Measurements from ENCODE around the gene GABRB1. TPM values are rescaled to one million over a fixed set of nuclear protein-coding genes. Genes with fewer than 3 reads are reported as not detected.

Gene GABRB1
- total RNA-seq (2014; rRNA removed; shearing (Covaris generic)) (not detected in 2 replicates), polyA plus RNA-seq (2016; fragmentation: Nextera tagmentation; extraction: Ambion mirVana) (not detected in 2 replicates)

DNA sequence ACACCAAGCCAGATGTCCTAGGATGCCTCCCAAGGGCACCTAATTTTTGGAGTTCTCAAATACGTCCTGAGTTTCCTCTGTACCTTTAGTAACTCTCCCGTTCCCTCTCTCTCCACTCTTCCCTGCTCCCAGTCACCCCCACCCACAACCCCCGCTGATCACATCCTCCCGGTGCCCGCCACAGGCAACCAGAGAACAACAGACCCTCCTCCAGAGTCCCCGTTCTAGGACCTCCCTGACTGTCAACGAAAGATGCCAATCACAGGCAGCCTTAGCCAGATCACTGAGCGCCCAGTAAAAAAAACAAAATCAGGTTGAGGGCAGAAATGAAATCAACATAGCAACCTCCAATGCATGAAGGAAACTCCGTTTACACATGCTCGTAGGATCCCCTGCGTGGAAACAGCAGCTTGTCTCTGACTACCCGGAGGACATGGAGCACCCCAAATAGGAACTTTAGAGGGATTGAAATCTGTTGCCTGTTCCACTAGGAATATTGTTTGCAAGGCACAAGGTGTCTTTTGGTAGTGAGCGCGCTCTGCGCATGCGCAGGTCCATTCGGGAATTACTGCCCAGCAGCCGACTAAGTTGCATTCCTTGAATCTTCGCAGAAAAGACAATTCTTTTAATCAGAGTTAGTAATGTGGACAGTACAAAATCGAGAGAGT is at the start of gene GABRB1:
Gene GABRB1, plus strand, starts transcription at position 557 of the 668 bp plus-strand sequence.
- Histone ChIP-seq H3K9me2 (ENCODE audit: insufficient read depth) (no peaks in the 10 kb centered on the region), H3K4me1 (ENCODE audit: insufficient read depth) (no peaks in the 10 kb centered on the region), H3K27ac (no peak within 1 kb of the TSS), H4K20me1 (ENCODE audit: insufficient read depth) (no peaks in the 10 kb centered on the region), H3K4me2 (ENCODE audit: unreplicated experiment) (peak within 1 kb of the TSS; percentile 51), H3K4me3 (peak within 1 kb of the TSS; percentile 48), H3F3A (ENCODE audit: insufficient read depth) (no peaks in the 10 kb centered on the region), H3K36me3 (ENCODE audit: low read depth) (no peaks in the 10 kb centered on the region), H3K9ac (no peak within 1 kb of the TSS), H3K9me3 (ENCODE audit: low read depth) (no peaks in the 10 kb centered on the region), H3K79me2 (ENCODE audit: insufficient read depth) (no peaks in the 10 kb centered on the region), H2AFZ (peak within 1 kb of the TSS; percentile 49), H3K27me3 (replicated peaks; ENCODE audit: insufficient read depth) (peaks cover 14% of the 10 kb centered on the region; the same call in 1 of the 2 replicates)
- WGBS, 2 experiments (ENCODE audit: low coverage in 1 of 2, low lambda C conversion rate in 2 of 2, missing lambda C conversion rate in 2 of 2), result 3% methylated on average over 20 of the region's 20 CpGs
- in situ Hi-C loops (cut with MboI), result no loop called here
- TF ChIP-seq EZH2phosphoT487 (IDR thresholded peaks at IDR 0.05; ENCODE audit: insufficient read depth, low read depth) (no peak), EZH2 (IDR thresholded peaks at IDR 0.05; ENCODE audit: insufficient read depth, poor library complexity, severe bottlenecking) (no peak)
- peak; percentile 39 for DNase-seq

GRCh38 chr4:46984781-46985180 is 46.6 kb upstream of the GABRB1 start:
- Histone ChIP-seq H3K4me1 (ENCODE audit: insufficient read depth) (no peaks in the 10 kb centered on the region), H2AFZ (no peak overlapping the region), H3K4me2 (ENCODE audit: unreplicated experiment) (no peak overlapping the region), H3K27ac (no peak overlapping the region), H4K20me1 (ENCODE audit: insufficient read depth) (no peaks in the 10 kb centered on the region), H3K27me3 (replicated peaks; ENCODE audit: insufficient read depth) (no peaks in the 10 kb centered on the region), H3F3A (ENCODE audit: insufficient read depth) (no peaks in the 10 kb centered on the region), H3K9me3 (ENCODE audit: low read depth) (peaks cover 3% of the 10 kb centered on the region), H3K4me3 (no peak overlapping the region), H3K9me2 (ENCODE audit: insufficient read depth) (no peaks in the 10 kb centered on the region), H3K9ac (no peak overlapping the region), H3K79me2 (ENCODE audit: insufficient read depth) (no peaks in the 10 kb centered on the region), H3K36me3 (ENCODE audit: low read depth) (no peaks in the 10 kb centered on the region)
- in situ Hi-C loops (cut with MboI), result no loop called here
- no peak for TF ChIP-seq EZH2phosphoT487 (IDR thresholded peaks at IDR 0.05; ENCODE audit: insufficient read depth, low read depth)
- no peak for TF ChIP-seq EZH2 (IDR thresholded peaks at IDR 0.05; ENCODE audit: insufficient read depth, poor library complexity, severe bottlenecking)
- DNase-seq, result no peak
- WGBS, 2 experiments (ENCODE audit: low coverage in 1 of 2, low lambda C conversion rate in 2 of 2, missing lambda C conversion rate in 2 of 2), result 15 to 18% methylated on average over 1 of the region's 1 CpG

DNA sequence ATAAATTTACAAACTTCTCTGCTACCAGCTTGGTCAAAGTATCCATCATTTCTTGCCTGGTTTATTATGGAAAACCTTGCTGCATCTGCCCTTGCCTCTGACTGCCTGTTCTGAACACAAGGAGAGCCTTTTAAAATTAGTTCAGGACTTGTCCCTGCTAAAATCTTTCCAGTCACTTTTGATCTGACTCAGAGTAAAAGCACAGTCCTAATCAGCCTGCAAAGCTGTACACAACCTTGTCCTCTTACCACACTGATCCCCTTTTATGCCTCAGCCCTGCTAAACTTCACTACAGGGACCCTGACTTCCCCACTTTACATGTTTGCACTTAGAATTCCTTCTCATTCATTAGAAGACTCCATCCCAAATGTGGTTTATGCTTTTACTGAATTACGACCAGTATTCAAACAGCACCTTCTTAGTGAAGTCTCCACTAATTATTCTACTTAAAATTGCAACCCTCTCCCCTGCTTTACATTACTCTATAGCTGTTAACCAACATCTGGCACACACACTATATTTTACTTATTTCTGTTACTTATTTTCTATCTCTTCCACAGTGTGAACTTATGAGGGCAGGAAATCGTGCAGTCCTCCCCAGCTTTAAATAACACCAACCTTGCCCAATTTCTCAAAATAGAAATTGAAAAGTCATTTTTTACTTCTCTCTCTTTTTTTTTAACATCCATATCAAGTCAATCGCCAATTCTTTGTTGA is 44.3 kb upstream of the GABRB1 start:
- Histone ChIP-seq H3K4me1 (ENCODE audit: insufficient read depth) (no peaks in the 10 kb centered on the region), H3K27me3 (replicated peaks; ENCODE audit: insufficient read depth) (peaks cover 4% of the 10 kb centered on the region; the same call in 1 of the 2 replicates), H2AFZ (no peak overlapping the region), H3K4me3 (no peak overlapping the region), H3K9me2 (ENCODE audit: insufficient read depth) (no peaks in the 10 kb centered on the region), H3K9me3 (ENCODE audit: low read depth) (peaks cover 3% of the 10 kb centered on the region), H3K4me2 (ENCODE audit: unreplicated experiment) (no peak overlapping the region), H3F3A (ENCODE audit: insufficient read depth) (no peaks in the 10 kb centered on the region), H3K36me3 (ENCODE audit: low read depth) (no peaks in the 10 kb centered on the region), H3K9ac (no peak overlapping the region), H3K27ac (no peak overlapping the region), H3K79me2 (ENCODE audit: insufficient read depth) (no peaks in the 10 kb centered on the region), H4K20me1 (ENCODE audit: insufficient read depth) (no peaks in the 10 kb centered on the region)
- in situ Hi-C loops (cut with MboI), result no loop called here
- DNase-seq, result no peak
- WGBS, 2 experiments (ENCODE audit: low coverage in 1 of 2, low lambda C conversion rate in 2 of 2, missing lambda C conversion rate in 2 of 2), result 0% methylated on average over 3 of the region's 3 CpGs
- TF ChIP-seq EZH2 (IDR thresholded peaks at IDR 0.05; ENCODE audit: insufficient read depth, poor library complexity, severe bottlenecking) (no peak), EZH2phosphoT487 (IDR thresholded peaks at IDR 0.05; ENCODE audit: insufficient read depth, low read depth) (no peak)

- H3K4me2 ChIP-seq (ENCODE audit: unreplicated experiment), result no peak overlapping the region
- in situ Hi-C loops (cut with MboI), result no loop called here
- DNase-seq, result no peak
These were observed 39.0 kb upstream of the GABRB1 start for GRCh38 chr4:46992338-46992737.

More at GRCh38 chr4:46992338-46992737, 39.0 kb upstream of the GABRB1 start:
- H3K79me2 ChIP-seq (ENCODE audit: insufficient read depth), result no peaks in the 10 kb centered on the region
- no peaks in the 10 kb centered on the region for H3F3A ChIP-seq (ENCODE audit: insufficient read depth)
- H3K9me3 ChIP-seq (ENCODE audit: low read depth), result no peaks in the 10 kb centered on the region
- H3K4me3 ChIP-seq, result no peak overlapping the region
- no peak overlapping the region for H3K27ac ChIP-seq
- no peak for TF ChIP-seq EZH2phosphoT487 (IDR thresholded peaks at IDR 0.05; ENCODE audit: insufficient read depth, low read depth)
- TF ChIP-seq EZH2 (IDR thresholded peaks at IDR 0.05; ENCODE audit: insufficient read depth, poor library complexity, severe bottlenecking), result no peak
- H3K36me3 ChIP-seq (ENCODE audit: low read depth), result no peaks in the 10 kb centered on the region
- H2AFZ ChIP-seq, result no peak overlapping the region
- H3K27me3 ChIP-seq (replicated peaks; ENCODE audit: insufficient read depth), result peaks cover 18% of the 10 kb centered on the region
- no peak overlapping the region for H3K9ac ChIP-seq
- H3K4me1 ChIP-seq (ENCODE audit: insufficient read depth), result no peaks in the 10 kb centered on the region
- no peaks in the 10 kb centered on the region for H3K9me2 ChIP-seq (ENCODE audit: insufficient read depth)
- 5 to 10% methylated on average over 9 of the region's 9 CpGs for WGBS, 2 experiments (ENCODE audit: low coverage in 1 of 2, low lambda C conversion rate in 2 of 2, missing lambda C conversion rate in 2 of 2)
- no peaks in the 10 kb centered on the region for H4K20me1 ChIP-seq (ENCODE audit: insufficient read depth)
